GM19025 (cell line): ENCODE measurements around the gene ADAMTS6.
"Not testable (repeated sequence)": the region's sequence is repeated elsewhere in the genome, so short reads cannot be mapped to it uniquely, and the experiment has no call there.

Experiments used
- ATAC-seq: cut with Tn5 transposase; IDR thresholded peaks from one replicate; pipeline ENCODE4 v1.9.1; 2021; ENCODE audit warnings: mild to moderate bottlenecking, low read depth, moderate library complexity; ENCODE audit not compliant: unreplicated experiment

Gene ADAMTS6, protein sequence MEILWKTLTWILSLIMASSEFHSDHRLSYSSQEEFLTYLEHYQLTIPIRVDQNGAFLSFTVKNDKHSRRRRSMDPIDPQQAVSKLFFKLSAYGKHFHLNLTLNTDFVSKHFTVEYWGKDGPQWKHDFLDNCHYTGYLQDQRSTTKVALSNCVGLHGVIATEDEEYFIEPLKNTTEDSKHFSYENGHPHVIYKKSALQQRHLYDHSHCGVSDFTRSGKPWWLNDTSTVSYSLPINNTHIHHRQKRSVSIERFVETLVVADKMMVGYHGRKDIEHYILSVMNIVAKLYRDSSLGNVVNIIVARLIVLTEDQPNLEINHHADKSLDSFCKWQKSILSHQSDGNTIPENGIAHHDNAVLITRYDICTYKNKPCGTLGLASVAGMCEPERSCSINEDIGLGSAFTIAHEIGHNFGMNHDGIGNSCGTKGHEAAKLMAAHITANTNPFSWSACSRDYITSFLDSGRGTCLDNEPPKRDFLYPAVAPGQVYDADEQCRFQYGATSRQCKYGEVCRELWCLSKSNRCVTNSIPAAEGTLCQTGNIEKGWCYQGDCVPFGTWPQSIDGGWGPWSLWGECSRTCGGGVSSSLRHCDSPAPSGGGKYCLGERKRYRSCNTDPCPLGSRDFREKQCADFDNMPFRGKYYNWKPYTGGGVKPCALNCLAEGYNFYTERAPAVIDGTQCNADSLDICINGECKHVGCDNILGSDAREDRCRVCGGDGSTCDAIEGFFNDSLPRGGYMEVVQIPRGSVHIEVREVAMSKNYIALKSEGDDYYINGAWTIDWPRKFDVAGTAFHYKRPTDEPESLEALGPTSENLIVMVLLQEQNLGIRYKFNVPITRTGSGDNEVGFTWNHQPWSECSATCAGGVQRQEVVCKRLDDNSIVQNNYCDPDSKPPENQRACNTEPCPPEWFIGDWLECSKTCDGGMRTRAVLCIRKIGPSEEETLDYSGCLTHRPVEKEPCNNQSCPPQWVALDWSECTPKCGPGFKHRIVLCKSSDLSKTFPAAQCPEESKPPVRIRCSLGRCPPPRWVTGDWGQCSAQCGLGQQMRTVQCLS (N-terminal part only)

GRCh38 chr5:65481635-65482295, at the start of gene ADAMTS6:
Gene ADAMTS6 (minus strand): TSS chr5:65481920. CDS start chr5:65473673, 8,247 bp downstream.
- peak; percentile 76 for ATAC-seq

DNA sequence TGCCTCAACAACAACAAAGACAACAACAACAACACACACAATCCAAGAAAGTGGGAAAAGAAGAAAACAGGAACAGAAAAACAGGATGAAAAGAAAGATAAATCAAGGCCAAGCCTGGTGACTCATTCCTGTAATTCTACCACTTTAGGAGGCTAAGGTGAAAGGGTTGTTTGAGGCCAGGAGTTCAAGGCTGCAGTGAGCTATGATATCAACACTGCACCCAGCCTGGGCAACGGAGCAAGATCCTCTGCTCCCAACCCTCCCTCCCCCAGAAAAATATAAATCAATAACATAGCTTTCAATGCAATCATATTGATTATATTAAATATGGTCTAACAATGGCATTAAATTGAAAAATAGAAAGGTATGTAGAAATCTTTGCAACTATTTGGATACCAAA, 49.2 kb upstream of the ADAMTS6 start:
- ATAC-seq, result no peak

DNA sequence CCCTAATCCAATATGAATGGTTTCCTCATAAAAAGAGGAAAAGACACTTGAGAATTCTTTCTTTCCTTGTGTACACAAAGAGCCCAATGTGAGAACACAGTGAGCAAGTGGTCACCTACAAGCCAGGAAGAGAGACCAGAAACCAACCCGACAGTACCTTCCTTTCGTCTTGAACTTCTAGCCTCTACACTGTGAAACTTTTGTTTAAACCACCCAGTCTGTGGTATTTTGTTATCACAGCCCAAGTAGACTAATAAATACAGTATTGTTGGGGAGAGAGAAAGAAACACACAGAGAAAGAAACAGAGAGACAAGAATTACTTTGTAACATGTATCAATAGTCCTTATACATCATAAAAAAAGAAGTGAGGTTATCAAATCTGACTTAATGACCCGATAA, 44.0 kb upstream of the ADAMTS6 start:
- no peak for ATAC-seq

DNA sequence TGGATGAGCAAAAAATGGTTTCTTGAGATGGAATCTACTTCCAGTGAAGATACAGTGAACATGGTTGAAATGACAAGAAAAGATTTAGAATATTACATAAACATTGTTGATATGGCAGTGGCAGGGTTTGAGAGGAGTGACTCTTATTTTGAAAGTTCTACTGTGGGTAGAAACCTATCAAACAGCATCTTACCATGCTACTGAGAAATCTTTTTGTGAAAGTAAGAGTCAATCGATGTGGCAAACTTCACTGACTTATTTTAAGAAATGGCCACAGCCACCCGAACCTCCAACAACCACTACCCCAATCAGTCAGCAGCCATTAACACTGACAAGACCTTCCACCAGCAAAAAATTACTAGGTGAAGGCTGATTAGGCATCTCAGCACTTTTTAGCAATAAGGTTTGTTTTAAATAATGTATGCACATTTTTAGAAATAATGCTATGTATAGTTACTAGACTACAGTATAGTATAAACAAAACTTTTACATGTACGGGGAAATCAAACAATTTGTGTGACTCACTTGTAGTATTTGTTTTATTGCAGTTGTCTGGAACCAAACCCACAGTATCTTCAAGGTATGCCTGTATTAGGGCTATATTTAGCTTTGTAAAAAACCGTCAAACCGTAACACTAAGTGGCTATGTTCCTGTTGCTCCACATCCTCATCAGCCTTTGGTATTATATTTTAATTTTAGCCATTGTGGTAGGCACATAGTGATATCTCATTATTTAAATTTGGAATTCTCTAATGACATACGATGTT, 30.6 kb upstream of the ADAMTS6 start:
- ATAC-seq, result no peak

DNA sequence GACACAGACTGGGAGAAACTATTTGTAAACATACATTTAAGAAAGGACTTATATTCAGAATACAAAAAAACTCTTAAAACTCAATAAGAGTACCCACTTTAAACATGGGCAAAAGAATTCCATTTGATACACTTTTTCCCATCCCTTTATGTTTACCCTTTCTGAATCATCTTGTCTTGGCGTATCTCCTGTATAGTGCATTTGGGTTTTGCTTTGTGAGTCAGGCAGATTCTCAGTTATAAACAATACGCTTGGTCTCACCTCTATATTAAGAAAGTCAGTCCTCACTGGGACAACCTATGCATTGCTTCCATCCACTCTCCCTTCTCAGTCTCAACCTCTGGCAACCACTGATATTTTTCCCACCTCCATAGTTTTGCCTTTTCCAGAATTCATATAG, 27.3 kb upstream of the ADAMTS6 start:
- ATAC-seq, result no peak

DNA sequence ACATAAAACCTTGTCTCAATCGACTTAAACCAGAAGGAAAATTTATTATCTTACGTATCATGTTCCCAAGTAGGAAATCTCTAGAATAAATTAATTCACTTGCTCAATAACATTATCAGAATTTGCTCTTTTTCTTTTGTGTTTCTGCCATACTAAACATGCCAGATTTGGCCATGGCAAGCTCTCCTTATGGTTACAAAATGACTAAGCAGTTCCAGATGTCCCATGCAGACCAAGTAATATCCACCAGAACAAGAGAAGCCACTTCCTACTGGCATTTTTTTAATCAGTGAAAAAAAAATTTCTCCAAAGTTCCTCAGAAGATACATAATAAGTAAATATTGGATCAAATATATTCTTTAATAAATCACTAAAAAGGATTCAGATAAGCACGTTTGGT, 25.2 kb upstream of the ADAMTS6 start:
- no peak for ATAC-seq

DNA sequence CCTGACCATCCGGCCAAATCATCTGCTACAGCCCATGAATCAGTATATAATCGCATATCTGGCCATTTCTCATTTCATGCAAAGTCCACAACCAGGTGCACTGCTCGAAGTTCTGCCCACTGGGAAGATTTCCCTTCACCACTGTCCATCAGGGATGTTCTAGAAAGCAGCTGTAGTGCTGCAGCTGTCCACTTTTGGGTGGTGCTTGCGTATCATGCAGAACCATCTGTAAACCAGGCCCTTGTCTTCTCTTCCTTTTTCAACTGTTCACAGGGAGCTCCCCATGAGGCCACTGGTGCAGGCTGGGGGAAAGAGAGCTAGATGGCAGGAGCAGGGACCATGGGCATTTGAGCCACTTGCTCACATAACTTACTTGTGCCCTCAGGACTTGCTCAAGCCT, 7.4 kb upstream of the ADAMTS6 start:
- no peak for ATAC-seq

DNA sequence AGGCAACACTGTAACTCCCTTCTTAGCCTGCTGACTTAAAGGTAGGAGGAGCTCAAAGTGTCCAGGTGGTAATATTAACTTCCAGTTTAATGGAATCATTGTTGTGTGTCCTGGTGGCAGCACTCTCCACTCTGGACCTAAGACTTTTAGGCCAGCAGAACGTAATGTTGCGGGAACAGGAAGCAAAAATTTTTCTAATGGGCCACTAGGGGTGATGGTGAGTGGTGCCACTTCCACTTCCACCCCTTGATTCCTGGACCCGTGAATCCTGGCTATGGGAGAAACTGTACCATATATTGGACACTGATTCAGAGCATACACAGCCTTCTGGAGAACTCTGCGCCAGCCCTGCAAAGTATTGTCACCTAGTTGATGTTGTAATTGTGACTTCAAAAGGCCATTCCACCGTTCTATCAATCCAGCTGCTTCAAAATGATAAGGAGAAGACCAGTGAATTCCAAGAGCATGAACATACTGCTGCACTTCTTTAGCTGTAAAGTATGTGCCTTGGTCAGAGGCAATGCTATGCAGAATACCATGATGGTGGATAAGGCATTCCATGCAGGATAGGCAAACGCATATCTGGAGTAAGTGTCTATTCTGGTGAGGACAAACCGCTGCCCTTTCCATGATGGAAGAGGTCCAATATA, 6.4 kb upstream of the ADAMTS6 start:
- ATAC-seq, result not testable (repeated sequence)

DNA sequence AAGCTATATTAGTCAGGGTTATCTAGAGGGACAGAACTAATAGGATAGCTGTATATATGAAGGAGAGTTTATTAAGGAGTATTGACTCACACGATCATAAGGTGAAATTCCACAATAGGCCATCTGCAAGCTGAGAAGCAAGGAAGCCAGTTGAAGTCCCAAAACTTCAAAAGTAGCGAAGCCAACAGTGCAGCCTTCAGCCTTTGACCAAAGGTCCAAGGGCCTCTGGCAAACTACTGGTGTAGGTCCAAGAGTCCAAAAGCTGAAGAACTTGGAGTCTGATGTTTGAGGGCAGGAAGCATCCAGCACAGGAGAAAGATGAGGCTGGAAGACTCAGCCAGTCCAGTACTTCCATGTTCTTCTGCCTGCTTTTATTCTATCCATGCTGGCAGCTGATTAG, 5.1 kb upstream of the ADAMTS6 start:
- ATAC-seq, result not testable (repeated sequence)

GRCh38 chr5:65485405-65485804, 3.7 kb upstream of the ADAMTS6 start:
- ATAC-seq, result no peak

- ATAC-seq, result peak; percentile 37
Measured at GRCh38 chr5:65483546-65484346, 2.0 kb upstream of the ADAMTS6 start.

GRCh38 chr5:65482736-65483545, 1.2 kb upstream of the ADAMTS6 start:
- ATAC-seq, result no peak

GRCh38 chr5:65482296-65482735, 596 bp upstream of the ADAMTS6 start:
- no peak for ATAC-seq

DNA sequence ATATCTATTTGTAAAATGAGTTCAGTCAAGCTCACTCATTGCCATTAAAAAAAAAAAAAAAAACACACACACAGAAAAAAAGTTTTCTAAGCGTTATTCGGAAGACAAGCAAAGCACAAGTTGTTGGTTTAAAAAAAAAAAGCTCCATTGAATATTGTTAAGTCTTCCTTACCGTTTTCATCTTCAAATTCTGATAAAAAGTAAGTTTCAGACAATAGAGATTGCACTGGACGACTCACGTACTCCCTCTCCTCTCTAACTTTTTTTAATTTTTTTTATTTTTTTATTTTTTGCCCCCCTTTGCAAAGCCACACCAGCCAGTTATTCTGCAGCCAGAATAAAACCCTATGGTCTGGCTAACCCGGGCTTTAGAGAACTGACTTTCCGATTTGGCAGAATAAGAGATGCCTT, 544 bp downstream of the ADAMTS6 start:
- ATAC-seq, result peak; percentile 4

- no peak for ATAC-seq
Measured at GRCh38 chr5:65480306-65480865, 1.3 kb downstream of the ADAMTS6 start.

- no peak for ATAC-seq
Measured at GRCh38 chr5:65479527-65479926, 2.2 kb downstream of the ADAMTS6 start.

DNA sequence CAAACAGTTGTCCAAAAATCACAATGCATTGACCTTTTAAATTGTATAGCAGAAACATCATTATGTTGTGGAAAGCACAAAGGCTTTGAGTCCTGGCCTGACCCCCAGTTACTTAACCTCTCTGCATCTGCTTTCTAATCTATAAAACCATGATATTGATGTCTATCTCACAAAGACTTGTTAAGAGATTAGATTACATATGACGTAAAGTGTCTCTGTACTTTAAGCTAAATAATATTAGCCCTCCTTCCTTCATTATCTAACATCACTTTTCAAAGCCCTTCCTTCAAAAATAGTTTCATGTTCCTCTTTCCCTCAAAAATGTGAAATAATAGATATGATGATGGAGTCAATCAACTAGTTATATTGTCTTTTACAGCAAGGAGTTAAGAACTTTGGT, 3.4 kb downstream of the ADAMTS6 start:
- ATAC-seq, result no peak
